NCI-H526 treated with DMSO at 0.1 percent for 48 hours (cell line): ENCODE results near the gene OR6M1.

ENCODE experiments used
- DNase-seq: peaks from one replicate; lab custom pipeline; 2025; lab: John Stamatoyannopoulos, UW

The OR6M1 gene

DNA sequence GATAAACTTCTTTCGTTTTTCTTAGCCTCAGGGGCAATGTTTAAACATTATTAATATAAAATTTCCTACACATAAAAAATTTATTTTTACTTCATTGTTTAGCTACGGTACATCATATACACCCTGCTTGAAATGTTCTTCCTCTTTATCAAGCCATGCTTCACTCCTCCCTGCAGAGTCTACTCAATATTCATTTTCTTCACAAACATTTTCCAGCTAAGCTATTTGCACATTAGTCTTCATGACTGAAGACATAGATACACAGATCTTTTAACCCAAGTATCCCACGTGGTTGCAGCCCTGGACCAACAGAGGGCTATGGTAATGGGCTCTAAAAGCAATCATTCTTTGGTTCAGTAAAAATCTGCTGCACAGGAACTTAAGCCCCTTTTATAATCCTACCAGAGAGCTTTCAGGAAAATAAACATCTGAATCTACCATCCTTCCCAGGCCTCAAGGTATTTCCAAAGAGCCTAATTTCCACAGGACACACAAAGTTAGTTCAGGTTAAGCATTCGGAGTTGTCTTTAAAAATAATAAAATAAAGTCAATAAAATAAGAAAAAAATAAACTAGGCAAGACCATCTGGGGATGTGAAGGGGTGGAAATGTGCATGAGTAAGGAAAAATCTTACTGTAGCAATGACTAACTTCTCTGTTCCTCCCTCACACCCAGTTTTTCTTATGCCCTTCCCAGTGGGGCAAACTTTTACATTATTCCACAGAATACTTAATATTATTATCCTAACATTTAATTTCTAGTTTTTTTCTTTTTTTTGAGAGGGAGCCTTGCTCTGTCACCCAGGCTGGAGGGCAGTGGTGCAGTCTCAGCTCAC lies 30.2 kb downstream of the OR6M1 start:
- DNase-seq = no peak

DNA sequence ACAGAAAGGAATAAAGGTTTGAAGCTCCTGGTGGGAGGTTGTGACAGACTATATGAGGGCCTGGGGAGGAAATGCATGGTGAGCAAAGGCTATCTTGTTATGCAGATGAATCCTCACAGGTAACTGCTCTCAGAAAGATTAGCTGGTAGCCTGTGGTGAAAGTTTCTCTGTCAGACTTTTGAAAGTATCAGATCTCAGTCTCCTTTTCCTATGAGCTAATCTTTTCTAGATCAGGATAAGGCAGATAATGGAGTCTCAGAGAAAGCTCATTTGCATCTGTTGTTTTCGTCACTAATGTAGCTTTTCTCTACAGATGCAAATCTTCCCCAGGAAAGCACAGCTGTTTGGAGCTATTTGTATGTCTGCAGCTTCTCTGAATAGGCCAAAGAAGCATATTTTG lies 30.9 kb downstream of the OR6M1 start:
- DNase-seq = peak; percentile 79

DNA sequence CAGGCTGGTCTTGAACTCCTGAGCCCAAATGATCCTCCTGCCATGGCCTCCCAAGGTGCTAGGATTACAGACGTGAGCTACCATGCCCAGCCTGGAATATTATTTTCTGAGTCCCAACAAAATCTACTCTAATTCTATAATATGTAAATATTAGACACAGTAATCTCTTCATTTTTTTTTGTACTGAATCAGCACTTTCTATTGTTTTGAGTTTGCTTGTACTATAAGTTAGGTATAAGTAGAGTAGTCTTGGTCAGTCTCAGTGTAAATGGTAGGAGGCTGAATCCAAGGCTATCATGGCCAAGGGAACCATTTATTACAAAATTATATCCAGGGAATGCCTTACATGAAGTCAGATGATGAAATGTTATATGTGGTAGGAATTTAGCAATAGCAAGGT lies 32.2 kb downstream of the OR6M1 start:
- DNase-seq = no peak

DNA sequence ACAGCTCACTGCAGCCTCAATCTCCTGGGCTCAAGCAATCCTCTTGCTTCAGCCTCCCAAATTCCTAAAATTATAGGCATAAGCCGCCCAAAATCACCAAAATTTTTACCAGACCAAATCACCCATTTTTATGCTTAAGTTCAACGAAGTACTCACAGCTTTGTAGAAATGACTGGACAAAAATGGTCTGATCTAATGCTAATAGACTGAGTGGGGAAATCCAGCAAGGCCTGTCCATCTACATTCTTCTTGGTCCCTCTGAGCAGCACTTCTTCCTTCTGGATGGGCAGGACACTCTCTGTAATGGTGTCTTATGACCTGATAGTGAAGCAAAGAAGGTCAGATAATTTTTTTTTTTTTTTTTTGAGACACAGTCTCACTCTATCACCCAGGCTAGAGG lies 33.1 kb downstream of the OR6M1 start:
- no peak for DNase-seq

DNA sequence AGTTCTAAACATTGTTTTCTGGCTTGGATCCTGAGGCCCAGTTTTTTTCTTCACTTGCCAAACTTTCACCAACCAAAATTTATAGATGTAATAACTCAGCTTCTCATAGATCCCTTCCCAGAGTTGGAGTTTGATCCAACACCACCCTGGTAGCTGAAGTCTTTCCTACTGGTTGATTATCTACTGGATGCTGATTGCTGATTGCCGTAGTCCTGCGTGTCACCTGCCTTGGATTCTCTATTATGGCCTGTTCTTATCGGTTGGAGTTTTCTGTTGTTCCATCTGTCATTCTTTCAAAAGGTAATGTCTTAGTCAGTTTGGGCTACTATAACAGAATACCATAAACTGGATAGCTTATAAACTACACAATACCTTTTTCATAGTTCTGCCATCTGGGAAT lies 34.5 kb downstream of the OR6M1 start:
- DNase-seq = no peak

DNA sequence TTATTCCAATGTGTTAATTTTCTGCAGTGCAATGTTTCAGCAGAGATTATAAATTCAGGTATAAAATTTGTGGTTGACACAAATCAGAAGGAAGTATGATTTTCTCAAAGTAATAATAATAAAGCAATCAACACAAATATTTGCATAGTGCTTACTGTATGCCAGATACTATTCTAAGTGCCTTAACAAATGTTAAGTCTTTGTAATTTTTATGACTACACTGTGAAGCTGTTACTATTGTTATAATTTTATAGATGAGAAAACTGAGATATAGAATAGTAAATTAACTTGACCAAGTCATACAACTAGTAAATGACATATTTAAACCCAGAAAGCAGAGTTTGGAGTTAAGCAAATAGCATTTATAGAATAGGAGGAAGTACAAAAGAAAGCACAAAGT lies 35.4 kb downstream of the OR6M1 start:
- no peak for DNase-seq

DNA sequence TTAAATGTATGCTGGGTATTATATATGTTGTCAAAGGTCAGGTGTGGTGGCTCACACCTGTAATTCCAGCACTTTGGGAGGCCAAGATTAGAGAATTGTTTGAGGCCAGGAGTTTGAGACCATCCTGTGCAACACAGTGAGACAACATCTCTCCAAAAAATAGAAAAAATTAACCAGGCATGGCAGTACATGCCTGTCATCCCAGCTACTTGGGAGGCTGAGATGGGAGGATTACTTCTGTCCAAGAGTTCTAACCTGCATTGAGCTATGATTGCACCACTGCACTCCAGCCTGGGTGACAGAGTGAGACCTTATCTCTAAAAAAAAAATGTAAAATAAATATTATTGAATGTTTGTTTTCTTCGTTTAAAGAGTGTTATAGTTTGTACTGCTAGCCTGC lies 40.5 kb downstream of the OR6M1 start:
- DNase-seq = no peak

DNA sequence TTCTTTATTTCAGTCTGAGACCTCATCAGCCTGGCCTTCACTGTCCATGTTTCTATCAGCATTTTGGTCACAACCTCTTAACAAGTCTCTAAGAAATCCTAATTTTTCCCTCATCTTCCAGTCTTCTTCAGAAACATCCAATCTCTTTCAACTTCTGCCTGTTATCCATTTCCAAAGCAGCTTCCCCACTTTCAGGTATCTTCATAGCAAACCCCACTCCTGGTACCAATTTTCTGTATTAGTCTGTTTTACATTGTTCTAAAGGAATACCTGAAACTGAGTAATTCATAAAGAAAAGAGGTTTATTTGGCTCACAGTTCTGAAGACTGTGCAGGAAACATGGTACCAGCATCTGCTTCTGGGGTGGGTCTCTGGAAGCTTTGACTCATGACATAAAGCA lies 43.7 kb downstream of the OR6M1 start:
- DNase-seq = no peak

DNA sequence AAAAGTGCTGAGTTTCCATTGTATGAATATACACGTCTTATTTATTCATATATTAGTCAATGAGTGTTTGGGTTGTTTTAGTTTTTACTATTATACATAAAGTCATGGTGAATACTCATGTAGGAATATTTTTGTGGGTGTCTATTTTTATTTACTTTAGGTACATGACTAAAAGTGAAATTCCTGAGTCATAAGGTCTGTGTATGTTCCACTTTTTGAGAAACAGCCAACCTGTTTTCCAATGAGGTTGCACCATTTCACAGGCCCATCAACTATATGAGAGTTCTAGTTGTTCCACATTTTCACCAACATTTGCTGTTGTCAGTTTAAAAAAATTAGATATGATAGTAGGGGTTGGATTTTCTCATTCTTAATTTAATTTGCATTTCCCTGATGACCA lies 45.3 kb downstream of the OR6M1 start:
- DNase-seq = no peak

DNA sequence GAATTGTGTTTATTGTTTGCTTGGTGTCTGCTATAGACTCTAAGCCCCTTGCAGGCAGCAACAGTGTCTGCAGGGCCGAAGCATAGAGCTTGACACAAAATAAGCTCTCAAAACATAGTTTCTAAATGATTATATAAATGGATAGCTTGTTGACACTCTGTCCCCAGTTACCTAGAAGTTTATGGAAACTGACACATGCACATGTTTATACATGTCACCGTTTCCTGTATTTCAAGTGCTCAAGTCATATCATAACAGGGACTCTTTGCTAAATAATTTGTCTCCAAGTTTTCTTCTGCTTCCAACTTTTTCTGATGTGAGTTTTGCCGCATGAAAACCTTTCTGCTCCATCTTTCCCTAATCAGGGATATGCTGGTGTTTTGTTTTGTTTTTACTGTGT lies 48.2 kb downstream of the OR6M1 start:
- no peak for DNase-seq

DNA sequence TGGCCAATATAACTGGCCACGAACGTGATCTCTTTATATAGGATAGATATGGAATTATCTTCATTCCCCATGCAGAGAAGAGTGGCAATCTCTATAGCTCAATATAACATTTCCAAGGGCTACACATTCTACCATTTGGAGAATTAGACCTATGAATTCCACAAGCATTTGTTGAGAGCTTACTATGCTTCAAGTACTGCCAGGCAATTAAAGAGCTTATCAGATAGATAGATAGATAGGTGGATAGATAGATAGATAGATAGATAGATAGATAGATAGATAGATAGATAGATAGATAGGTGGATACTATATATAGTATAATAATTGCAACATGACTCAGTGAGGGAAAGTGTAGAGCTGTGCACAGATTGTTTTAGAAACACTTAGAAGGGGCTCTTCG lies 50.3 kb downstream of the OR6M1 start:
- no peak for DNase-seq
